Tibial nerve (tissue), 4 donors: ENCODE results near the gene TNPO1. TPM values are rescaled to one million over a fixed set of nuclear protein-coding genes. Genes with fewer than 3 reads are reported as not detected.

Source experiments
- DNase-seq, 2 donors: peaks; one replicate each; pipeline ENCODE4 v3.0.0-alpha.2; 2019; ENCODE audit warnings: low spot score in 2 of 2
- H3K27ac ChIP-seq, 4 donors: fragments of 200-600 bp; sonication (generic) in 3 of 4; one replicate each; pipeline ENCODE4 v1.5.1; 2017 to 2019; ENCODE audit warnings: mild to moderate bottlenecking in 1 of 4
- H3K27me3 ChIP-seq, 2 donors: fragments of 200-600 bp; sonication (generic) in 1 of 2; one replicate each; pipeline versions ENCODE4 v1.5.1 to v1.6.0; 2017 to 2019
- H3K36me3 ChIP-seq, 3 donors: fragments of 200-600 bp; sonication (generic); one replicate each; pipeline ENCODE4 v1.5.1; 2018 to 2019
- H3K4me1 ChIP-seq, 4 donors: fragments of 200-600 bp; sonication (generic) in 3 of 4; one replicate each; pipeline ENCODE4 v1.5.1; 2017 to 2019
- H3K4me3 ChIP-seq, 4 donors: fragments of 200-600 bp; sonication (generic) in 3 of 4; one replicate each; pipeline ENCODE4 v1.5.1; 2017 to 2019; ENCODE audit warnings: mild to moderate bottlenecking in 1 of 4, moderate library complexity in 1 of 4
- H3K9me3 ChIP-seq, 4 donors: fragments of 200-600 bp; sonication (generic) in 3 of 4; one replicate each; pipeline ENCODE4 v1.5.1; 2017 to 2019
- EP300 ChIP-seq, 2 donors: sonication (generic); formaldehyde crosslinking; IDR thresholded peaks; one replicate each; pipeline ENCODE4 v1.6.1; 2017; ENCODE audit warnings: antibody characterized with exemption in 2 of 2, mild to moderate bottlenecking in 1 of 2
- POLR2A ChIP-seq, 2 donors: fragments of 450-650 bp; IDR thresholded peaks; one replicate each; pipeline ENCODE4 v1.6.1; 2017; ENCODE audit warnings: antibody characterized with exemption in 2 of 2, mild to moderate bottlenecking in 2 of 2, moderate library complexity in 2 of 2
- WGBS, 2 donors: methylation state at CpG; one replicate each; pipeline ENCODE4 v1.1.5; 2018; 5-methylcytosine and 5-hydroxymethylcytosine counted together
- total RNA-seq, 4 donors: library from RNA; depleted of rRNA; stranded (reverse); fragments of >200 nt; gene quantifications; one replicate each; pipeline ENCODE4 v1.1.0, GENCODE V29; 2016
- TF ChIP-seq, protein P1 (sequence below), 5 experiments: fragments of 200-600 bp in 3 of 5; fragments of 450-650 bp in 2 of 5; sonication (generic) in 3 of 5; IDR thresholded peaks; one replicate each; pipeline ENCODE4 v1.5.1; 2016 to 2019; ENCODE audit warnings: antibody characterized with exemption in 5 of 5, mild to moderate bottlenecking in 3 of 5, moderate library complexity in 2 of 5

TNPO1 gene
- total RNA-seq, 4 donors from 2014 or later: 58.2 to 106 (median 81.4) TPM

DNA sequence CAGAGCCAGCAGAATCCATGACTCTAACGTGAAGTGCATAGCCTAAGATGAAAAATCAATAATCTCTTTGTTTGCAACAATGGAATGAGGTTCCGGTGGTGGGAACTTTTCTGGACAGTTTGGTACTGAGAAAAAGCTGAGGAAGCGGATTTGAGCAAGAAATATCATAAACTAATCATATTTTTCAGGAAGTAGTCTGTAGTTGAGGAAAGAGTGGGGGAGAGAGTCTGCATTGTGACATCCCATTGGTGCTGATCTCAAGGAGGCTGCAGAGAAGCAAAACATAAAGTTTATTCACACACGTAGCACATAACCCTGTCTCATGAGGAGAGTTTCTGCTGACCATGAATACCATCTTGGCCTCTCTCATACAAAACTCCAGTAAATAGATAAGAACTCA is 123.6 kb downstream of the TNPO1 start:
- no peak overlapping the region for H3K4me3 ChIP-seq
- H3K9me3 ChIP-seq: peaks cover 0 to 4% (median 0%) of the 10 kb centered on the region in 4 donors

DNA sequence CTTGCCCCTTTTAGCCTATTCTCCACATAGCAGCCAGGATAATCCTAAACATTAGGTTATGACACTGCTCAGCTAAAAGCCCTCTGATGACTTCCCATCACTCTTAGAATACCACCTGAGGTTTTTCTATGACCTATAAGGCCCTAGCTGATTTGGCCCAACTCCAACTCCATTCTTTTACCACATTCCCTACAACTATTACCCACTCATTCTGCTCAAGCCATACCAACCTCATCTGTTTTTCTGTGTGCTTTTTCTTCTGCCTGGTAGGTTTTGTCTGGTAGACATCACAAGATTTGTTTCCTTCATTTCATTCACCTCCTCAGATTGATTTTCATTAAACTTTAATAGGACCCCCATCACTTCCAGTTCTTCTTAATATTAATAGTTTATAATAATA is 126.8 kb downstream of the TNPO1 start:
- TF ChIP-seq, protein P1, sequence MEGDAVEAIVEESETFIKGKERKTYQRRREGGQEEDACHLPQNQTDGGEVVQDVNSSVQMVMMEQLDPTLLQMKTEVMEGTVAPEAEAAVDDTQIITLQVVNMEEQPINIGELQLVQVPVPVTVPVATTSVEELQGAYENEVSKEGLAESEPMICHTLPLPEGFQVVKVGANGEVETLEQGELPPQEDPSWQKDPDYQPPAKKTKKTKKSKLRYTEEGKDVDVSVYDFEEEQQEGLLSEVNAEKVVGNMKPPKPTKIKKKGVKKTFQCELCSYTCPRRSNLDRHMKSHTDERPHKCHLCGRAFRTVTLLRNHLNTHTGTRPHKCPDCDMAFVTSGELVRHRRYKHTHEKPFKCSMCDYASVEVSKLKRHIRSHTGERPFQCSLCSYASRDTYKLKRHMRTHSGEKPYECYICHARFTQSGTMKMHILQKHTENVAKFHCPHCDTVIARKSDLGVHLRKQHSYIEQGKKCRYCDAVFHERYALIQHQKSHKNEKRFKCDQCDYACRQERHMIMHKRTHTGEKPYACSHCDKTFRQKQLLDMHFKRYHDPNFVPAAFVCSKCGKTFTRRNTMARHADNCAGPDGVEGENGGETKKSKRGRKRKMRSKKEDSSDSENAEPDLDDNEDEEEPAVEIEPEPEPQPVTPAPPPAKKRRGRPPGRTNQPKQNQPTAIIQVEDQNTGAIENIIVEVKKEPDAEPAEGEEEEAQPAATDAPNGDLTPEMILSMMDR (IDR thresholded peaks at IDR 0.05): no peak
- TF ChIP-seq EP300 (IDR thresholded peaks at IDR 0.05): no peak
- TF ChIP-seq POLR2A (IDR thresholded peaks at IDR 0.05): no peak
- no peak overlapping the region for H3K27ac ChIP-seq
- no peak overlapping the region for H3K4me3 ChIP-seq
- H3K9me3 ChIP-seq: no peaks in the 10 kb centered on the region
- H3K27me3 ChIP-seq: no peaks in the 10 kb centered on the region
- DNase-seq: no peak
- no peaks in the 10 kb centered on the region for H3K36me3 ChIP-seq
- peaks cover 0 to 9% (median 4%) of the 10 kb centered on the region in 4 donors for H3K4me1 ChIP-seq

More for the DNA sequence above, 123.6 kb downstream of the TNPO1 start:
- peak in 1 of 2 donors; percentile 70 for TF ChIP-seq EP300 (IDR thresholded peaks at IDR 0.05)
- TF ChIP-seq POLR2A (IDR thresholded peaks at IDR 0.05): no peak
- TF ChIP-seq, protein P1 (IDR thresholded peaks at IDR 0.05): no peak
- DNase-seq: peak in 1 of 2 donors; percentile 29
- Histone ChIP-seq H3K27ac (peak overlapping the region in 1 of 4 donors; percentile 43), H3K27me3 (no peaks in the 10 kb centered on the region), H3K4me1 (peaks cover 0 to 13% (median 6%) of the 10 kb centered on the region in 4 donors), H3K36me3 (peaks cover 0 to 4% (median 0%) of the 10 kb centered on the region in 3 donors)
- 35 to 39% methylated on average over 4 of the region's 4 CpGs for WGBS, 2 donors

DNA sequence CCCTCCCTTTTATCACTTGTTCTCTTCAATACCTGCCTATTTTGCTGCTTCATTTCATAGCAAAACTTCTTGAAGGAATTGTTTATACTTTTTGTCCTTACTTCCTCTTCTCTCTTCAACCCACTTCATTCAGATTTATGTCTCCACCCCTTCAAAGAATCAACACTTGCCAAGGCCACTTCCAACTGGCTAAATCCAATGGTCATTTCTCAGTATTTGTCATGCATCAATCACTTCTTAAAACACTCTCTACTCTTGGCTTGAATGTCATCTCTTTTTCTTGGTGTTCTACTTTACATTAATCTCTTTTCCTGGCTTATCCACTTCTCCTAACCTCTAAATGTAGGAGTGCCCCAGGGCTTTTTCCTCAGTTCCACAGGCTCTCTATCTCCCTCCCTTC is 131.0 kb downstream of the TNPO1 start:
- DNase-seq: no peak
- Histone ChIP-seq H3K36me3 (no peaks in the 10 kb centered on the region), H3K27ac (no peak overlapping the region), H3K4me1 (peaks cover 0 to 7% (median 0%) of the 10 kb centered on the region in 4 donors), H3K4me3 (no peak overlapping the region), H3K27me3 (no peaks in the 10 kb centered on the region), H3K9me3 (no peaks in the 10 kb centered on the region)
- no peak for TF ChIP-seq POLR2A (IDR thresholded peaks at IDR 0.05)
- no peak for TF ChIP-seq EP300 (IDR thresholded peaks at IDR 0.05)
- TF ChIP-seq, protein P1 (IDR thresholded peaks at IDR 0.05): no peak

DNA sequence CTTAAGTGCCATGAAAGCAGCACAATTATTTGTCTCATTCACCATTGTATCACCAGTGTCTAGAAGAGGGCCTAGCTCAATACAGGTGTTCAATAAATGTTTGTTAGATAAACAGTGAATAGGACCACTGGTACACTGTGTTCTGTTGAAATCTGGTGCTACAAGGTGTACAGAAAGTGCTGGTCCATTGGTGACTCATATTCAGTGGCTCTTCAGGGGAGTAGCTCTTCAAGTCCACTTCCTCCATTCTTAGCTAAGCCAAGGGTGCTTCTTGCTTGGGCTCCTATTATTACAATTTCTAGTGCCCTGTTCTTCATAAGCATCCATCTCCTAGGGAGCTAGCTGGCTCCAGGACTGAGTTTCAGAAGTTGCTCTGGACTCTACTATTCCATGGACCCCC is 133.0 kb downstream of the TNPO1 start:
- no peak overlapping the region for H3K27ac ChIP-seq
- TF ChIP-seq POLR2A (IDR thresholded peaks at IDR 0.05) (no peak), EP300 (IDR thresholded peaks at IDR 0.05) (no peak)
- TF ChIP-seq, protein P1 (IDR thresholded peaks at IDR 0.05): no peak

DNA sequence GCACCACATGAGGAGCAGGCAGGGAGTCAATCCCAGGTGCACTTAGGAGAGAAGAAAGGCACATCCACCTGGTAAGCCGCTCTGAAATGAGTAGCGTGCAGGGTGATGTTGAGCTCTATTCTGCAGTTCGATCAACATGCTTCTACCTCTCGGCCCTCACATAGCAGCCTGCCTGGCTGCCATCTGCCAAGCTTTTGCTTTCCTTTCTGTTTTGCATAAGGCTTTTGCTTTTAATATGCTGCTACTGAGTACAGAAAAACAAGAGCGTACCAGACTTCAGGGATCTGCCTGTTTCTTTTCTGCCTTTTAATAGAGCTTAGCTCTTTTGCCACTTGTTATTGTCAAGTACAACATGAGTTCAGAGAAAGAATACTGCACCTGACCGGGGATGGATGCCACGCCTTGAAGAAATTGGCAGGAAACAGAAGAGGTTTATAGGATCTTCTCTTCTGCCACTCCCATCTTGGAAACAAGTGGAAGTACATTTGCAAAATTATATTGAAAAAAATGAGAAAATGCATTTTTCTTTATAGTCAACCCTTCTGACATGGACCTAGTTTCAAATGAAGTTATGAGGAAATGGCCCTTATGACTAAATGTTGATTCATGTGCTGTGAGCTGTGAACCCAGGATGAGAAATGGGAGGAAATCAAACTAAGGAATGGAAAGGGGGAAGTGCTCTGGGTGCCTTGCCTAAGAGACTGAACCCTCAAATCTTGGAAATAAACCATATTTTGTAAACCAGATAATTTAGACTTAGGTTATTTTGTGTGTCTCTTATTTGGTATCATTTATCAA is 135.4 kb downstream of the TNPO1 start:
- H3K27ac ChIP-seq: peak overlapping the region in 2 of 4 donors; percentile 18 to 61
- H3K4me3 ChIP-seq: no peak overlapping the region
- no peak for DNase-seq
- peaks cover 0 to 19% (median 7%) of the 10 kb centered on the region in 4 donors for H3K4me1 ChIP-seq
- peak in 1 of 2 donors; percentile 70 for TF ChIP-seq EP300 (IDR thresholded peaks at IDR 0.05)
- TF ChIP-seq POLR2A (IDR thresholded peaks at IDR 0.05): no peak
- TF ChIP-seq, protein P1 (IDR thresholded peaks at IDR 0.05): no peak
- no peaks in the 10 kb centered on the region for H3K27me3 ChIP-seq
- no peaks in the 10 kb centered on the region for H3K9me3 ChIP-seq
- no peaks in the 10 kb centered on the region for H3K36me3 ChIP-seq
- WGBS, 2 donors: 85 to 89% methylated on average over 7 of the region's 7 CpGs

More for the DNA sequence above, 133.0 kb downstream of the TNPO1 start:
- Histone ChIP-seq H3K27me3 (no peaks in the 10 kb centered on the region), H3K9me3 (no peaks in the 10 kb centered on the region), H3K4me3 (no peak overlapping the region), H3K36me3 (no peaks in the 10 kb centered on the region), H3K4me1 (peaks cover 0 to 8% (median 0%) of the 10 kb centered on the region in 4 donors)
- no peak for DNase-seq
